Stimulated activated CD4-positive, alpha-beta T cell treated with anti-CD3 and anti-CD28 coated beads, Interleukin-2, amount 100 ng/mL, for 4 hours (primary cell): ENCODE data around the gene ARL14EPL.

Experiments used
- DNase-seq: peaks from one replicate; pipeline ENCODE4 v3.0.0-alpha.2; 2020; ENCODE audit warnings: low read depth

Gene ARL14EPL

DNA sequence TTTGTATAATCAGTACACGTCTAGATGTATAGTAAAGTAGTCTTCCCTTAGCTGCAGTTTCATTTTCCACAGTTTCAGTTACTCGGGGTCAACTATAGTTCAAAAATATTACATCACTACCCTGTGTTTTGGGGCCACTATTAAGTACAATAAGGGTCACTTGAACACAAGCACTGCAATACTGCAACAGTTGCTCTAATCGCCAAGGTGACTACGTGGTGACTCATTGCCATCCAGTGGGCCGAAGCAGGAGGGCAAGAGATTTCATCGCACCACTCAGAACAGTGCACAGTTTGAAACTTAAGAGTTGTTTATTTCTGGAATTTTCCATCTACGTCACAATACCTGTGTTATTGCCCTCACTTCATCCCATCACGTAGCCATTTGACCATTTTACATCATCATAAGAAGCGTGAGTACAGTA lies at the start of gene ARL14EPL:
ARL14EPL (plus strand) TSS at position 379 of the 424 bp plus-strand sequence. CDS start 18,994 bp downstream, outside the sequence.
- DNase-seq, result no peak

DNA sequence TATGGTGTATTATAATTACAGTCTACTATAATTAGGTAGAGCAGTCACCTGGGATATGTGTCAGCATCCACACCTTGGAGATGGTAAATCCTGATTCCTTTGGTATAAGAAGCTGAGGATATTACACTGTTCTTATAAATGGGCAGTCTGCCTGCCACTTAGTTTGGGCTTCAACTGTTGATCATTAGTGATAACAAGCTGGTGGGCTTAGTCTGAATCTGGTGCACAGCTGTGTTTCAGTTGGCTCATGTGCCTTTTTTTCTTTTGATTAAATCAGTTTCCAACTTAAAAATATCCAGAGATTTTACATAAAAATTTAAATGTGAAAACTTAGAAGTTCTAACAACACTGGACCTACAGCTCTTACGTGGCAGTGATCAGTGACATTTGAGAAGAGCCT lies 48.8 kb upstream of the ARL14EPL start:
- no peak for DNase-seq

DNA sequence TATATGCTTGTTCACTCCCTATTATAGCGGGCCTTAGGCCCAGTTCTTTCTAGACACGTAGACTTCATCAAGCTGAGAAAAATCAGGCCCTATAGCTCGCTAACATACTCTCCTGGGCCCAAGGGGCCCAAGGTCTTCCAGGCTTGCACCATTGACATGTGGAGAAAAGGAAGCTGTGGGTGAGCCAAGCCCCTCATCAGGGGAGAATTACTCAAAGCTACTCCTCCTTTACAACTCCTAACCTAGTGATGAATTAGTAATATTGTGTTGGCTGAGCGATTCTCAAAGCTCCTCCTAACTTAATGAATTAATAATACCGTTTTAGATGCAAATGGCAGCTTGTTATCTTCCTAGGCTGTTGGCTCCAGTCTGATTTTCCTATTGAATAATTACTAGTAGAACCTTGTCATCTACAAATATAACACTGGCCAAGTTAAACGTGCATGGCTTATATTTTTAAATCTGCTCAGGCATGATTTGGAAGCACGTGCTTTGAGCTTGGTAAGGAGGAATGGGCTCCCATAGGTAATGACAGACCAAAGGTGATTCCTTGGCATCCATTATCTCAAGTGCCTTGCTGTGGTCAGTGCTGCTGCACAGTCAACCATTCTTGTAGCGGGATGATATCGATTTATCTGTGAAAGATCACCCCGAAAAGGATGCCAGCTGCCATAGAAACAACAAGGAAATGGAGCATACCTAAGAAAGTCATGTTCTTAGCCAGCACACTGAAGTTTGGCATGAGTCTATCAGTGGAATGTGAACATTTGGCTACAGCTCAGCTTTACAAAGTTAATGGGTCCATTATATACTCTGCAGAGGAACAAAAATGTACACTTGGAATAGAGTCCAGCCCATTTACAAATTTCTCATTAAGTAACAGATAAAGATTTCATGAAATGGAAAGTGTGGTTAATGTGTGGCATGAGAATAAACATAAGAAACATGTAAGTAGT lies 46.2 kb upstream of the ARL14EPL start:
- DNase-seq, result no peak

DNA sequence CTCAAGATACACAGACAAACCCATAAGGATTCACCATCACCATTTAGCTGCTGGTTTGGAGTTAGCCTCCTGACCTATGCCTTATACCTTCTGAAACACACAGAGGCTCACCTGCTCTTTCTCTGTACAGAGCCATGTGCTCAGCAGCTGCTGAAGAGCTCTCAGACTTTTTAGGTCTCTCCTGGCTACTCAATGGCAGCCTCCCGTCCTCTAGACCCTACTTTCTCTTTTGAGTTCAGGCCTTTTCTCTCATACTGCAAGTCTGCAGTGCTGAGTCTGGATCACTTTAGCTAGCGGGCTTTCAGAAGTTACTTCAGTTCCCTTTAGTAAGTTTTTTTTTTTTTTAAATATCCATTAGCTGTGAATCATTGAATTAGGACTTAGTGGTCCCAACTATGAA lies 44.3 kb upstream of the ARL14EPL start:
- no peak for DNase-seq

DNA sequence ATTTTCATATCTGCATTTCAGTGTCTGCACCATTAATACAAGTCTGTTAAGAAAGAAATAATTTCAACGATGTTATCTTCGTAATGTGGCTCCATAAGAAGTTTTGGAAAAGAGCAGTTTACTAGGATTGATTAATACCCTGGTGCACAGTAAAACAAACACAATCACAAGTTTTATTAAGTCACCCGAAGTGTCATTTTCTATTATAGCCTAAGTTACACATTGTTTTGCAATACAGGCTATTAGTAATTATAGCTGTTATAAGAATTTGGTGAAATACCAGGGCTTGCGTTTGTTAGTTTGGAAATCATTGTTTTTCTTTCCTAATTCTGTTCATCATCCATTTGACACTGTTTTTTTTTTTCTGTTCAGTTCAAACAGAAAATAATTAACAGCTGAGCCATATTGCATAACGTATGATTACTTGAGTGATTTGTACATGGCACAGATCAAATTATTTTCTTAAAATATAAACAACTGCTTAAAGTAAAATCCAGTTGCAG lies 39.4 kb upstream of the ARL14EPL start:
- no peak for DNase-seq

DNA sequence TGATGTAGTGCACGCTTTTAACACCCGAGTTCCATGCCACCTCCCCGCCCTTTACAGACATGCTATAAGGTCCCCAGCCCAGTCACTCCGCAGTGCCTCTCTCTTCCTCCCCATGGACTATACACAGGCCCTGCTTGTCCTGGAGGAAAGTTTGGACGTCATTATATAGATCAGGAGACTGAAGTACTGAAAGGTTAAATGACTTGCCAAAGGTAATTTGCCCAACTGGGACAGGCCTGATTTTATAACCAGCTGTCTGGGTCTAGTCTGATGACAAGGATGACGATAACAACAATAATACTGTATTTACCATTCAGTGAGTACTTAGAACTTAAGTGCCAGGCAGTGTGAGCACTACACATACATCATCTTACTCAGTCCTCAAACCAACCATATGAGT lies 36.9 kb upstream of the ARL14EPL start:
- no peak for DNase-seq

DNA sequence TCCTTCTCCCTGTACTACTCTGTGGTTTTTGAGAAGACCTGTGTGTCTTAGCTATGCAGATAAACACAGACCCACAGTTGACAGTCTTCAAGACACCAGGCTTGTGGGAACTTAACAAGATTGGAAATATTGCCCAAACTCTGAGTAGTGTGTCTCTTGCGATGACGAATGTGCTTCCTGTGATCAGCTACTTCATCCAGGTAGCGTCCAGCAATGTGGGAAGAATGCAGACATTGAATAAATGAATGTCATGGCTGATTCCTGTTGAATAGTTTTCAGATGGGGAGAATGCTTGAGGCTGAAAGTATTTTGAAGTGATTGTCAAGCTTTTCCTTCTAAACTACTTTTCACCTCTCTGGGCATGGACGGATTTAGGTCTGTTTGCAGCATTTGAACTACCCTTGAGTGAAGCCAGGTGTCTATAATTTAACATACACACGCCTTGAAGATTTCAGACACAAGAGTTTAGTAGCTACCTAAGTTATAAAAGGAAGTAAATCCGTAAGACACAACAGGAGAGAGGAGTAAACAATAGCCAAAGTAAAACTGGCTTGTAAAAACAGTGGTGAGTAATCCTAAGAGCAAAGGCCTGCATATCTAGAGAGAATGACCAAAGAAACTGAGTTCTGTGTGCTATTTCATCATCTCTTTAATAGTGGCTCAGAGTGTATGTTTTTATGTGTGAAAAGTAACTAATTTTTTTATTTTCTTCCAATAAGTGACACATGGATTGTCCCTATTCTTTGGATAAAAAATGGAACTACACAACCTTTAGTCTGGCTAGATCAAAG lies 30.0 kb upstream of the ARL14EPL start:
- no peak for DNase-seq

DNA sequence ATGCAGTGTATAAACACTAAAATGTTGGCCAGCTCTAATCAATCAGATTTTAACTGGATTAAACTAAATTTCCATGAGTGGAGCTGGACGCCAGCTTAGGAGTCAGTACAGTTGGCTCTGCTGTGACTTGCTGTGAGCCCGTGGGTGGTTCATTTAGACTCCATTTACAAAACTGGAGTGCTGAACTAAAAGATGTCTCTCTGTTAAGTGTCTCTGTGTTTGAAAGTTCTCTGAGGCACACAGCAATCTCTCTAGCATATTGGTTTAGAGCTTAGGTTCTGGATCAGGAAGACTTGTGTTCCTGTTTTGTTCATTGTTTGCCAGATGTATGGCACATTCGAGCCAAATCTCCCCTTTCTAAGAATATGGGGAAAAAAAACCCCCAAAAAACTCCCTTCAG lies 28.0 kb upstream of the ARL14EPL start:
- no peak for DNase-seq

DNA sequence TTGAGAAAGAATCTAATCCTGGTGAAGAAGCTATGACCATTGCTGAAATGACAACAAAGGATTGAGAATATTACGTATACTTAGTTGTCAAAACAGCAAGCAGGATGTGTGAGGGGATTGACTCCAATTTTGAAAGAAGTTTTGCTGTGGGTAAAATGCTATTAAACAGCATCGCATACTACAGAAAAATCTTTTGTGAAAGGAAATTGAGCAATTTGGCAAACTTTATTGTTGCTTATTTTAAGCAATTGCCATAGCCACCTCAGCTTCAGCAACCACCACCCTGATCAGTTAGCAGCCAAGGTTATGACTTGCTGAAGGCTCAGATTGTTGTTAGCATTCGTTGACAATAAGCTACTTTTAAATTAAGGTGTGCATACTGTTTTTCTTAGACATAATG lies 22.5 kb upstream of the ARL14EPL start:
- DNase-seq, result no peak

DNA sequence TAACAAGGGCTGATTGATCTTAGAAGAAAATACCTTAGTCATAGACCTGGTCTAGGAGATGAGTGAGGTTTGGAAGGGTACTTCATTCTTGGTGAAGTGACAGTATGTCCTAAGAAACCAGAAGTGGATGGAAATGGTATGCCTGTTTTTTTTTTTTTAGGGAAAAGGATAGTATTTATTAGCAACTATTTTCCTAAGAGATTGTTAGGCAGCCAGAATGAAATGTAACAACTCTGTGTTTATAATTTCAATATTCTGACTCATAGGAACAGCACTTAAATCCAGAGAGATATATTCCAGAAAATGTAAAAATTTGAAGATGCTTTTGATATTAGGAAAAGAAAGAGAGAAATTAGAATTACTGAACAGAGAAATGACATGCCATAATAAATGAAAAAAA lies 21.2 kb upstream of the ARL14EPL start:
- DNase-seq, result no peak

DNA sequence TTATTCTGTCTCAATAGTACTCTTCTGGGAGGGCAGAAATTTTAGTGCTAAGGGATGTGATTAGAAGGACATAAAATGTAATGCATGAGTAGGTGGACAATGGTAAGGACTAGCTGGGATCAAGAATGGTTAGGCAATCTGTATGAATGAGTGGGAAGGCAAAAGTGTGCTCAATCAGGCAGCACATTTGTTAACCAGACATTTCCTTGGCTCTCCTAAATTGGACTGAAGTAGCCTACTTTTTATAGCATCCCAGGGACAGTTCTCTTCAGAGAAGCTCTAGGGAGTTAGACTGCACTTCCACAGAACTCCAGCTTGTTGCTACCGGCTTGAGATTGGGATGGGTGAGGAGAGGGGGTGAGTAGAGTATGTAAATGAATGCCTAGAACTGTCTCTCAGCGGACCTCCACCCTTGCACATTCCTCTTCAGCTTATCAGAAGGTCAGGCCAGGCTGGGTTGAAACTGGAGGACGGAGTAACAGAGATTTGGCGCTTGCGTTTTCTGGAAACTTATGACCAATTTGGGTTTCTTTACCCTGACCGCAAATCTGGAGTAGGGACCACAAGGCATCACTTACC lies 19.0 kb upstream of the ARL14EPL start:
- DNase-seq, result no peak

DNA sequence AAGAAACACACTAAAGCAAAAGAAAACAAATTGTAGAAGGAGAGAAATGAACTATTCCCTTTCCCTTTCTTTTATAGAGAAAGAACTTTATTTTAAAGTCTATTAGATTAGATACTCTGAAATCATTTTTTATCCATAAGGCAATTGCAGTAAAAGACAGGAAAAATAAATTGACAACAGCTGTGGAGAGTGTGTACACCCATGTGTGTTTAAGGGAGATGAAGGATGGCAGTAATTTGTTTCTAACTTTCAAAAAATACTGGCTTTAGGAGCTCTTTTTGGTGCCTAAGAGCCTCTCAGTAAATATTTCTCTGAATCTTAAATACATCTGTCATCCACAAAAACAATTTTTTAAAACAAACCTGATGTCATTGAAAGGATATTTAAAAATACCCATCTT lies 18.3 kb upstream of the ARL14EPL start:
- no peak for DNase-seq

DNA sequence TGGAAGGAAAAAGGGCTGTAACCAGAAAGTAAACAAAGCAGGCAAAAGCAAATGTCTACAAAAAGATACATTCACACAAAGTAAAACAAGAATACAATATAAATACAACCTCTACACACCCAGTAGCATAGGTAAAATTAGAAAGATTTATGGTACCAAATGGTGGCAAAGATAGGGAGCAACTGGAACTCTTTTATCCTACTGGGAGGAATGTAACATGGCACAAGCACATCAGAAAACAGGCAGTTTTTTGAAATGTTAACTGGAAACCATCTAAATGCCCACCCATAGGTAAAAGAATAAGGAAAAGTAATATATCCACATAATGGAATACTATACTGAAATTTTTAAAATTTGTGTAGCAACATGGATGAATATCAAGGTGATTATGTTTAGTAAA lies 8.7 kb upstream of the ARL14EPL start:
- DNase-seq, result no peak

DNA sequence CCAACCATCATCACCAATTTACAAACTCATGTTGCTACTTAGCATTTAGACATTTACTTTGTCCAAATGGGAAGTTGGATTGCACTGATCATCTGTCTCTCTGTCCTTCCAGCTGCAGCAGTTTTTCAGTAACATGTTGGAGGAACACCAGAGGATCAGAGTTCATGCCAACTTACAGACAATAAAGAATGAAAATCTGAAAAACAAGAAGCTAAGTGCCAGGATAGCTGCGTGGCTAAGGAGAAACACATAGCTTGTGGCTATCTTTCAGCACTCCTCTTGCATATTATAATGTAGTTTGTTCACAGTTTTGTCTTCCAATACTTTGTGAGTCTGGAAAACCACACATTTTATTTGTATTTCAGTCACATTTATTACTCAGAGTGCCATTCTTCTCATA lies 6.4 kb upstream of the ARL14EPL start:
- DNase-seq, result no peak

DNA sequence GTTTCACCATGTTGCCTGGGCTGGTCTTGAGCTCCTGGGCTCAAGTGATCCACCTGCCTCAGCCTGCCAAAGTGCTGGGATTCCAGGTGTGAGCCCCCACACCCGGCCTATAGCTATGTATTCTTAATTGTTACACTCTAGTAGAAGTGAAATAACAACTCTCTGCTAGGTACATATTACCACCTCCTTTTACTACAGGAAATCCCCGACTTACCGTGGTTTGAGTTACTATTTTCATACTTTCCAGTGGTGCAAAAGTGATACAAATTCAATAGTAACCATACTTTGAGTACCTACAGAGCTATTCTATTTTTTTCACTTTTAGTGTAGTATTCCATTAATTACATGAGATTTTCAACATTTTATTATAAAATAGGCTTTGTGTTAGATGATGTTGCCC lies 719 bp downstream of the ARL14EPL start:
- no peak for DNase-seq

DNA sequence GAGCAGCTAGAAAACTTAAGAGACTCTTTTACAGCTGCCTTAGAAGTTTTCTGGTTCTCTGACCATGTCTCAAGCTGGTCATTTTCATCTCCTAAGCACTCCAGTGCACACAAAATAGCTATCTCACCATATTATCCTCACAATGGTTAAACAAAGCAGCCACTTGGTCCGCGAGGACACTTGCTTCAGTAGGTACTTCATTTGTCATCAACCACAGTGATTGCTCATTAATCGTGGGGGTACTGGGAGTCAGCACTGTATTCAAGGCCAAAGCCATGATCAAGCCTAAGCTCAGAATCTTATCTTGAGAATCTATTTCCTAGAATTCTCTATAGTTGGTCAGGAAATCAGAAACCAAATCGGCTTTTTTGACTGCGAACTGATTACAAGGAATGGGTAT lies 2.9 kb downstream of the ARL14EPL start:
- no peak for DNase-seq

DNA sequence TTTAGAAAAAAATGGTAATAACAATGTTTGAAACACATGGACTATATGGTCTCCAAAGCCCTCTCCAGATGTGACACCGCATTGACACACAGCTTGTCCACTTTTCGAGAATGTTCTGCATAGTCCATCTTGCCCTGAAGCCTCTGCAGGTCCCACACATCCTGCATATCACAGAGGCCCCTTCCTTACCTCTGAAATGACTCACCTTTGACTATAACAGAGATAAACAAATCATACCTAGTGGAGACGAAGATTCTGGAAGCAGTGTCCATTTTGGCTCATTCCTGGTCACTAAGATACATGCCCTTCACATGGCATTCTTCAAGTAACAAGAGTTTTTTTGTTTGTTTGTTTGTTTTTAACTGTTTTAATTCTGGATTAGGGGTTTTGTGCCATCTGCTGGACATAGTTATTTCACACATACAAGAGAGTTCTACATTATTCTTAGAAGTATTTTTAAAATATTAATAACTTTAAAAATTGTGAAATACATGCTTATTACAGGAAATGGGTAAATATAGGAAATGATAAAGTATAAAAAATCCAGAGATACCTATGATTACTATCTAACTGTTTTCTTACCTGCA lies 5.1 kb downstream of the ARL14EPL start:
- no peak for DNase-seq

DNA sequence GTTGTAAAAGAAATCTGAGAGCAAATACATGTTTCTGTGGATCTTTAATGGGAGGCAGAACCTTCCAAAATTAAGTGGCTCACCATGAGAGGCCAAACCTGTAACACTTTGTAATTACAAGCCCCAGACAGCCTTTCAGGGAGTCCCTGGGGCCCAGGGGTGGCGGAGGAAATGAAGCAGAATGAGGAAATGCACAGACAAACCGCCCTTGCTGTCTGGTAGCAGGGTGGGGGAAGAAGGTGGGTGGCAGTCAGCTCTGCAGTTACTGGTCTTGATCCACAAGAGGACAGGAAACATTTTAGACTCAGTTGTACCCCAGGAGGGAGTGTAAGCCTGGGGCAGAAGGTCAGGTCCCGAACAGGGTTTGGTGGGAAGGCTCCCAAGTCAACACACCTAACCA lies 6.5 kb downstream of the ARL14EPL start:
- no peak for DNase-seq

DNA sequence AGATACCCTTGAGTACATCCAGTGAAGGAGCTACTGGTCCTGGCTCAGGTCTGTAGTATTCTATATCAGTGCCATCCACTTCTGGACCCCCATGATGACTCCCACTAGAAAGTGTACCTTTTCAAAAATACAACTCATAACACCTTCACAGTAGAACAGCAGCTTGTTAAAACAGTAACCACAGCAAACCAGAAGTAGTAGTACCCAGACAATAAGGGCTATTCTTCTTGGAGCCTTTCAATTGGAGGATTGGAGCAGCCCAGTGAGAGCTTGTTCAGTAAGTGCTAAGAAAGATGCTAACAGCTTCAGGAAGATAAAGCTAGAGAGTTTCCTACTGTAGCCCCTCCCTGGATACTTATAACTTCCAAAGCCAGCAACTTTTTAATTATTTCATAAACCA lies 10.1 kb downstream of the ARL14EPL start:
- no peak for DNase-seq

DNA sequence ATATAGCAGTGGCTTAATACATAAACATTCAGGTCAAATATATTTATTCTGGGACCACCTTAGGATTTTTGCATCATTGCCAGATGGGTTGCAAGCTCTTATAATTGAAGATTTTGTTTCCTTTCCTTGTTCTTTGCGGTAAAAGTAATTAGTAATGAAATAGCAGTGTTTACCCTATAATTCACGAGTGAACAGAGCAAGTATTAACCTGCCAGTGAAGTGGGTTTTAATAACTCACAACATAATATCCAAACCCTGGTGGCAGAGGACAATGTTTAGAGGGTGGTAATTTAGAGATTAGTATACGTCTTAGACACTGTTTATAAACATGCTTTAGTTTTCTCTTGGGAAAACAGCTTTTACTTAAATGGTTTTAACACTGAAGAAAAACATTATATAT lies 11.8 kb downstream of the ARL14EPL start:
- DNase-seq, result no peak

DNA sequence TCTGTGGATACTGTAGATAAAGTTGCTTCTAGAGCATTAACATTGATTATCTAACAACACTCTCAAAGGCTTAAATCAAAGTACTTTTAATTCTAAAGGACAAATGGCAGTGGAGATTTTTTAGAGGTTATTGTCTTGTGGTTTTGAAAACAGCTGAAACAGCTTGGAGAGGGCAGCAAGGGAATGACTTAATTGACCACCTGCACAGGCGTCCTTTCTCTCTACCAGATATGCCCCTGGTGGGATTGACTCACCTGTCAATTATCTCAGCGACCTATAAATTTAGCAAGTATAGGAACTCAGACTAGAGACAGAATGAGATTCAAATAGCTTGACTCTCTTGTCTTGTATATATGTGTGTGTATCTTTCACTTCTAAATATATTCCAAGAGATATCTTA lies 13.5 kb downstream of the ARL14EPL start:
- no peak for DNase-seq

DNA sequence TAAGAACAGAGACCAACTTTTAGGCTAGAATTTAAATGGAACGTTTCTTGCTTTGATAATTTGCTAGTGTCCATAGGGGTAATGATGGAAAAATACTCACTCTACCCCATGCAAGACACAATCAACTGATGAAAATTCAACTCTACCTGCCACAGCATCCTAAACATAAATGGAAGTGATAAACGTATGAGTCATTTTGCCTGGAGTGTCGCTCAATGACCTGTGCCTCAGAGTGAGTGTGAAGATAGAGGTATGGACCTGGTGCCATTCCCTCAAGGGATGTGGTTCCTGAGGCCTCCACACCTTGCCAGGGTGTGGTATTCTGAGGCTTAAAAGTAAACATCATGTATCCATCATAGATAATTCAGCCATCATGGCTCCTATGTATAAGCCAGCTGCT lies 14.0 kb downstream of the ARL14EPL start:
- DNase-seq, result no peak
